ENCODE measurements around the gene FIBCD1.
"Not testable (repeated sequence)": the region's sequence is repeated elsewhere in the genome, so short reads cannot be mapped to it uniquely, and the experiment has no call there.

GRCh38 chr9:130954925-130955324 lies 15.9 kb upstream of the FIBCD1 start:
- not testable (repeated sequence) for TF ChIP-seq CTCF, POLR2A, EP300, POLR2AphosphoS5 (IDR thresholded peaks at IDR 0.05)
